Astrocyte (in vitro differentiated cells and primary cell): ENCODE results near the gene REEP6. TPM values are rescaled to one million over a fixed set of nuclear protein-coding genes. Genes with fewer than 3 reads are reported as not detected.

ENCODE experiments used
- DNase-seq: peaks from one replicate; pipeline ENCODE4 v3.0.0-alpha.2; 2010; ENCODE audit warnings: low read depth
- FAIRE-seq: peaks from 2 replicates; lab custom pipeline; 2011; peaks lifted over from hg19 to GRCh38; lab: Jason Lieb, UNC
- H2AFZ ChIP-seq: 2 replicates; pipeline ENCODE4 v1.6.0; 2012; ENCODE audit warnings: low read depth, low read length, inconsistent platforms
- H3K27ac ChIP-seq: 2 replicates; pipeline ENCODE4 v1.5.1; 2011; ENCODE audit warnings: low read depth, low read length, inconsistent platforms
- H3K27me3 ChIP-seq: 2 replicates; pipeline ENCODE4 v1.6.0; 2011; ENCODE audit warnings: low read length, inconsistent platforms; ENCODE audit not compliant: insufficient read depth
- H3K36me3 ChIP-seq: 2 replicates; pipeline ENCODE4 v1.5.1; 2011; ENCODE audit warnings: low read length, inconsistent platforms; ENCODE audit not compliant: insufficient read depth
- H3K4me1 ChIP-seq: 2 replicates; pipeline ENCODE4 v1.5.1; 2011; ENCODE audit warnings: low read length, inconsistent platforms; ENCODE audit not compliant: insufficient read depth
- H3K4me2 ChIP-seq: 2 replicates; pipeline ENCODE4 v1.6.0; 2012; ENCODE audit warnings: low read length, inconsistent platforms
- H3K4me3 ChIP-seq: 2 replicates; pipeline ENCODE4 v1.5.1; 2011; ENCODE audit warnings: low read depth, mild to moderate bottlenecking, low read length, inconsistent platforms; ENCODE audit not compliant: insufficient read depth
- H3K79me2 ChIP-seq: 2 replicates; pipeline ENCODE4 v1.6.0; 2012; ENCODE audit warnings: mild to moderate bottlenecking, low read length, inconsistent platforms; ENCODE audit not compliant: insufficient read depth
- H3K9ac ChIP-seq: 2 replicates; pipeline ENCODE4 v1.6.0; 2012; ENCODE audit warnings: mild to moderate bottlenecking, low read length, inconsistent platforms
- H3K9me3 ChIP-seq: 2 replicates; pipeline ENCODE4 v1.5.1; 2012; ENCODE audit warnings: low read depth, mild to moderate bottlenecking, low read length, inconsistent platforms; ENCODE audit not compliant: insufficient read depth
- H4K20me1 ChIP-seq: 2 replicates; pipeline ENCODE4 v1.6.0; 2012; ENCODE audit warnings: low read length, inconsistent platforms; ENCODE audit not compliant: insufficient read depth
- H3K27ac Mint-ChIP-seq: one replicate; pipeline ENCODE4 v1.8.0; 2021; ENCODE audit warnings: mild to moderate bottlenecking, mixed read lengths; ENCODE audit not compliant: unreplicated experiment
- H3K27me3 Mint-ChIP-seq: one replicate; pipeline ENCODE4 v1.8.0; 2021; ENCODE audit warnings: low read depth, mixed read lengths; ENCODE audit not compliant: unreplicated experiment
- H3K36me3 Mint-ChIP-seq: one replicate; pipeline ENCODE4 v1.8.0; 2021; ENCODE audit warnings: low read depth, mixed read lengths; ENCODE audit not compliant: unreplicated experiment
- H3K4me1 Mint-ChIP-seq: one replicate; pipeline ENCODE4 v1.8.0; 2021; ENCODE audit warnings: low read depth, mixed read lengths; ENCODE audit not compliant: unreplicated experiment
- H3K4me3 Mint-ChIP-seq: one replicate; pipeline ENCODE4 v1.8.0; 2021; ENCODE audit warnings: mild to moderate bottlenecking, moderate library complexity, mixed read lengths; ENCODE audit not compliant: unreplicated experiment
- H3K9me3 Mint-ChIP-seq: one replicate; pipeline ENCODE4 v1.8.0; 2021; ENCODE audit warnings: mild to moderate bottlenecking, mixed read lengths; ENCODE audit not compliant: unreplicated experiment
- CTCF ChIP-seq: IDR thresholded peaks from 2 replicates; pipeline ENCODE4 v1.5.1; 2011; ENCODE audit warnings: low read depth, mild to moderate bottlenecking, inconsistent platforms, low read length, moderate library complexity; ENCODE audit not compliant: insufficient read depth
- EZH2 ChIP-seq: IDR thresholded peaks from 2 replicates; pipeline ENCODE4 v1.6.1; 2012; ENCODE audit warnings: mild to moderate bottlenecking, low read length, inconsistent platforms; ENCODE audit not compliant: insufficient read depth
- total RNA-seq: library from RNA; stranded (reverse); gene quantifications from 2 replicates; pipeline ENCODE4 v1.2.1, GENCODE V29; 2021

REEP6 gene
- total RNA-seq, 1 donor from 2014 or later = 5.7 TPM

- TF ChIP-seq EZH2 = no peak
- TF ChIP-seq CTCF = no peak
- Mint-ChIP-seq H3K4me3 (no peak overlapping the region), H3K36me3 (no peaks in the 10 kb centered on the region), H3K9me3 (no peaks in the 10 kb centered on the region), H3K27me3 (peaks cover 20% of the 10 kb centered on the region), H3K4me1 (no peaks in the 10 kb centered on the region), H3K27ac (no peak overlapping the region)
- Histone ChIP-seq H3K4me2 (no peak overlapping the region), H4K20me1 (no peaks in the 10 kb centered on the region), H3K4me3 (no peak overlapping the region), H3K9ac (no peak overlapping the region), H3K27me3 (no peaks in the 10 kb centered on the region), H3K79me2 (no peaks in the 10 kb centered on the region), H2AFZ (no peak overlapping the region), H3K27ac (no peak overlapping the region), H3K9me3 (peaks cover 2% of the 10 kb centered on the region), H3K36me3 (no peaks in the 10 kb centered on the region), H3K4me1 (no peaks in the 10 kb centered on the region)
- no peak for DNase-seq
- no peak for FAIRE-seq
Measured at GRCh38 chr19:1540365-1540925, 49.5 kb downstream of the REEP6 start.

Other genes starting within 250 kb of the REEP6 start
- 154 and 170 TPM in 2 replicates for gene ATP5F1D, start 249.4 kb upstream of the REEP6 start, total RNA-seq
- gene MIDN, start 242.6 kb upstream of the REEP6 start, total RNA-seq = 119 and 141 TPM in 2 replicates
- 184 and 215 TPM in 2 replicates for gene CIRBP, start 221.8 kb upstream of the REEP6 start, total RNA-seq
- 50.5 and 50.8 TPM in 2 replicates for gene FAM174C, start 215.7 kb upstream of the REEP6 start, total RNA-seq
- gene EFNA2, start 205.3 kb upstream of the REEP6 start, total RNA-seq = 7.0 and 8.4 TPM in 2 replicates
- 64.0 and 67.3 TPM in 2 replicates for gene NDUFS7, start 107.3 kb upstream of the REEP6 start, total RNA-seq
- gene GAMT, start 89.6 kb upstream of the REEP6 start, total RNA-seq = 34.1 and 35.9 TPM in 2 replicates
- 94.7 and 108 TPM in 2 replicates for gene DAZAP1, start 83.6 kb upstream of the REEP6 start, total RNA-seq
- gene RPS15, start 52.8 kb upstream of the REEP6 start, total RNA-seq = 973 and 1,045 TPM in 2 replicates
- gene APC2, start 41.1 kb upstream of the REEP6 start, total RNA-seq = 5.5 and 7.1 TPM in 2 replicates
- 30.2 and 32.4 TPM in 2 replicates for gene C19orf25, start 12.0 kb upstream of the REEP6 start, total RNA-seq
- gene PCSK4, start 831 bp upstream of the REEP6 start, total RNA-seq = 2.7 and 3.9 TPM in 2 replicates
- 4.7 and 5.5 TPM in 2 replicates for gene ADAMTSL5, start 21.8 kb downstream of the REEP6 start, total RNA-seq
- gene PLK5, start 32.9 kb downstream of the REEP6 start, total RNA-seq = 0.09 TPM in 1 of 2 replicates, not detected in the other
- 51.8 and 52.1 TPM in 2 replicates for gene MEX3D, start 77.1 kb downstream of the REEP6 start, total RNA-seq
- gene MBD3, start 101.7 kb downstream of the REEP6 start, total RNA-seq = 64.0 and 71.9 TPM in 2 replicates
- 255 and 257 TPM in 2 replicates for gene UQCR11, start 114.3 kb downstream of the REEP6 start, total RNA-seq
- gene TCF3, start 161.4 kb downstream of the REEP6 start, total RNA-seq = 156 and 173 TPM in 2 replicates